Panc1 (cell line): ENCODE data around the gene CCBE1.

Experiments used
- CTCF ChIP-seq: fragments of 450-650 bp; IDR thresholded peaks from 2 replicates; pipeline ENCODE4 v1.5.1; 2017; ENCODE audit warnings: mild to moderate bottlenecking
- POLR2AphosphoS5 ChIP-seq: IDR thresholded peaks from 2 replicates; pipeline ENCODE4 v1.6.1; 2012; ENCODE audit warnings: mild to moderate bottlenecking, low read depth, low read length, moderate library complexity
- SIN3A ChIP-seq: IDR thresholded peaks from 2 replicates; pipeline ENCODE4 v1.6.1; 2012; ENCODE audit warnings: low read depth, mild to moderate bottlenecking, low read length, moderate library complexity, borderline replicate concordance; ENCODE audit not compliant: insufficient read depth
- TF ChIP-seq, protein P1 (sequence below), 2 experiments: IDR thresholded peaks; 2 replicates each; pipeline ENCODE4 v1.6.1; 2011 to 2012; ENCODE audit warnings: low read depth in 2 of 2, control low read depth in 1 of 2, low read length in 1 of 2, mild to moderate bottlenecking in 1 of 2, moderate library complexity in 1 of 2; ENCODE audit not compliant: insufficient read depth in 1 of 2

DNA sequence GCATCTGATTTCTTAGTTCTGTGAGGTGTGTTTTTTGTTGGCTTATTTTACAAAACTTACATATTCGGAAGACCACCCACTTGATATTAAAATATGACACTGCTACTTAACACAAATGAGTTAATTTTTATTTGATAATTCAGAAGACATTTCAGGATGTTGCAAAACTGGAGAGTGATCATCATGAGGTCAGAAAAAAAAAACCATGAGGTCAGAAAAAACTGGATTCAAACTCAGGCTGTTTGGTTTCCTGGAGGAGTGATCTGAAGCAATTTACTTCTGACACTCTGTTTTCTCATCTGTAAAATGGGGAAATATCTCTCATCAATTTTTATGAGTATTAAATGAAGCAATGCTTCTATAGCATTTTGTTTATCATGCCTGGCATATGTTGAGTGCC lies 1.8 kb upstream of the CCBE1 start:
- TF ChIP-seq POLR2AphosphoS5 (no peak), CTCF (no peak), SIN3A (no peak)
- TF ChIP-seq, protein P1, sequence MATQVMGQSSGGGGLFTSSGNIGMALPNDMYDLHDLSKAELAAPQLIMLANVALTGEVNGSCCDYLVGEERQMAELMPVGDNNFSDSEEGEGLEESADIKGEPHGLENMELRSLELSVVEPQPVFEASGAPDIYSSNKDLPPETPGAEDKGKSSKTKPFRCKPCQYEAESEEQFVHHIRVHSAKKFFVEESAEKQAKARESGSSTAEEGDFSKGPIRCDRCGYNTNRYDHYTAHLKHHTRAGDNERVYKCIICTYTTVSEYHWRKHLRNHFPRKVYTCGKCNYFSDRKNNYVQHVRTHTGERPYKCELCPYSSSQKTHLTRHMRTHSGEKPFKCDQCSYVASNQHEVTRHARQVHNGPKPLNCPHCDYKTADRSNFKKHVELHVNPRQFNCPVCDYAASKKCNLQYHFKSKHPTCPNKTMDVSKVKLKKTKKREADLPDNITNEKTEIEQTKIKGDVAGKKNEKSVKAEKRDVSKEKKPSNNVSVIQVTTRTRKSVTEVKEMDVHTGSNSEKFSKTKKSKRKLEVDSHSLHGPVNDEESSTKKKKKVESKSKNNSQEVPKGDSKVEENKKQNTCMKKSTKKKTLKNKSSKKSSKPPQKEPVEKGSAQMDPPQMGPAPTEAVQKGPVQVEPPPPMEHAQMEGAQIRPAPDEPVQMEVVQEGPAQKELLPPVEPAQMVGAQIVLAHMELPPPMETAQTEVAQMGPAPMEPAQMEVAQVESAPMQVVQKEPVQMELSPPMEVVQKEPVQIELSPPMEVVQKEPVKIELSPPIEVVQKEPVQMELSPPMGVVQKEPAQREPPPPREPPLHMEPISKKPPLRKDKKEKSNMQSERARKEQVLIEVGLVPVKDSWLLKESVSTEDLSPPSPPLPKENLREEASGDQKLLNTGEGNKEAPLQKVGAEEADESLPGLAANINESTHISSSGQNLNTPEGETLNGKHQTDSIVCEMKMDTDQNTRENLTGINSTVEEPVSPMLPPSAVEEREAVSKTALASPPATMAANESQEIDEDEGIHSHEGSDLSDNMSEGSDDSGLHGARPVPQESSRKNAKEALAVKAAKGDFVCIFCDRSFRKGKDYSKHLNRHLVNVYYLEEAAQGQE (IDR thresholded peaks at IDR 0.05; ENCODE audit: insufficient read depth in 1 of 2, low read depth in 2 of 2, low read length in 1 of 2): no peak
